Lower leg skin (tissue), 3 donors: ENCODE data around the gene TRAF7.

ENCODE experiments used
- CTCF ChIP-seq, 3 donors: fragments of 450-650 bp; IDR thresholded peaks; one replicate each; pipeline ENCODE4 v1.5.1; 2016; ENCODE audit warnings: antibody characterized with exemption in 3 of 3, mild to moderate bottlenecking in 3 of 3, moderate library complexity in 2 of 3
- POLR2A ChIP-seq, 2 donors: fragments of 450-650 bp; IDR thresholded peaks; one replicate each; pipeline ENCODE4 v1.6.1; 2016 to 2017; ENCODE audit warnings: antibody characterized with exemption in 2 of 2, mild to moderate bottlenecking in 1 of 2, moderate library complexity in 1 of 2

GRCh38 chr16:2145843-2146242, 9.7 kb upstream of the TRAF7 start:
- no peak for TF ChIP-seq POLR2A (IDR thresholded peaks at IDR 0.05)
- TF ChIP-seq CTCF (IDR thresholded peaks at IDR 0.05), result no peak
